ENCODE measurements around the gene RGS11. TPM values are rescaled to one million over a fixed set of nuclear protein-coding genes. Genes with fewer than 3 reads are reported as not detected.

RGS11 gene
- total RNA-seq, 2 experiments from 2014 or later, result 0.14 TPM; not detected in 1

DNA sequence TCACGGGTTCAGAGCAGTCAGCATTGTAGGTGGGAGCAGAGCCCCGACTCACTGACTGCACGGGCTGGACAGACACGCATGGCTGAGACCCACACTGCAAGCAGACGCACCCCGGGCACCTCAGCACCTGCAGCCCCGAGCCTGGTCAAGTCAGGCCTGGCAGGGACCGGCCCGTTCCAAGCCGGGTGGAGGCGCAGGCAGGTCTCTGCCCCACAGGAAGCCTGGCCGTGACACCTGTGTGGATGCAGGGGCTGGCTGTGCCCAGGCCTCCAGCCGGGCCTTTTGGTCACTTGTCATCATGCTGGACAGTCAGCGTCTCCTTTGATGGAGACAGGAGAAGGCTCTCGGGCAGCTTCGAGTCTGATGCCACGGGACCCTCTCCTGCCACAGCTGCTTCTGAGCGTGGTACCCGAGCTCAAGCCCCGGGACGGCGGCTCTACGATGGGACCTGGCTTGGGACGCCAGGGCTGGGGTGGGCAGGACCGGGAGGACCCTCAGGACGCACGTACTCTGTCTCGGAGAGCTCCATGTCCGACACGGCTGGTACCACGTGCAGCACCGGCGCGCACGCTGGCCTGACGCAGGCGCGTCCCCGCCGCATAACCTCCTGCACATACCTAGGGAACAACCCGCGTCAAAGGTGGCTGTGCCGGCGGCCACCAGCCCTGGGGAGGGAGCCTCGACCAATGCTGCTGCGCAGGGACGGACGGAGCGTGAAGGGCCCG, 15.1 kb upstream of the RGS11 start:
- intact Hi-C loops (cut with micrococcal nuclease), result no loop called here
- no peaks in the 10 kb centered on the region for H3K4me1 Mint-ChIP-seq (ENCODE audit: low read depth)
- no peak for DNase-seq
- H3K27me3 Mint-ChIP-seq, result no peaks in the 10 kb centered on the region
- H3K4me3 Mint-ChIP-seq, result no peak overlapping the region
- no peak overlapping the region for H3K27ac Mint-ChIP-seq
- ChIA-PET POLR2A (no interaction called here), CTCF (no interaction called here)
- peaks cover 18% of the 10 kb centered on the region for H3K36me3 Mint-ChIP-seq
- no peaks in the 10 kb centered on the region for H3K9me3 Mint-ChIP-seq

DNA sequence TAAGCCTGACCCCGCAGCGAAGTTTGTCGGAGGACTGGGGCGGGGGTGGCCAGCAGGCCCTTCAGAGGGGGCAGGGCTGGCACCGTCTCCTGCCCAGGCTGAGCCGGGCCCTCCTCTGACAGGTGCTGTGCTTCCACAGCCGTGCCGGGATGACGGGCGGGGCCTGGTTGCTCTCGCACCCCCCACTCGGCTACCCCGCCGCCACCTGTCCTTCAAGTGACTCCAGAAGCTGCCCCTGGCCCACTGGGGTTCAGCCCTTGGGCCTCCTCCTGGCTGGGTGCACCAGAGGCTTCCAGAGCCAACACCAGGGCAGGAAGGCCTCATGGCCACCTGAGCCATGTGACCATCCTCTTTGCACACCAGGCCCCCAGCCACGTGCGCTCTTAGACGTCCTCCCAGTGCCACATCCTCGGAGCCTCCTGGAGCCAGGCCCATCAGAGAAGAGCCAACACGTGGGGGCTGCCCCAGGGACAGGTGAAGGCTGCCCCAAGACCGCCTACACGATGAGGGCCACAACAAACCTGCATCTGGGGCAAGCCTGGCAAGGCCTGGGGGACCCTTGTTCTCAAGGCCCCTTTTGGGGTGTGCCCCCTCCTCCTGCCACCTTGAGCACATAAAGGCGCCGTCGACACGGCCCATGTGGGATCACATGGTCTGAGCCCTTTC, 14.4 kb upstream of the RGS11 start:
- Mint-ChIP-seq H3K4me1 (ENCODE audit: low read depth) (no peaks in the 10 kb centered on the region), H3K9me3 (no peaks in the 10 kb centered on the region), H3K27ac (no peak overlapping the region), H3K36me3 (peaks cover 18% of the 10 kb centered on the region), H3K4me3 (no peak overlapping the region), H3K27me3 (no peaks in the 10 kb centered on the region)
- ChIA-PET CTCF (no interaction called here), POLR2A (no interaction called here)
- DNase-seq, result no peak
- intact Hi-C loops (cut with micrococcal nuclease), result no loop called here

DNA sequence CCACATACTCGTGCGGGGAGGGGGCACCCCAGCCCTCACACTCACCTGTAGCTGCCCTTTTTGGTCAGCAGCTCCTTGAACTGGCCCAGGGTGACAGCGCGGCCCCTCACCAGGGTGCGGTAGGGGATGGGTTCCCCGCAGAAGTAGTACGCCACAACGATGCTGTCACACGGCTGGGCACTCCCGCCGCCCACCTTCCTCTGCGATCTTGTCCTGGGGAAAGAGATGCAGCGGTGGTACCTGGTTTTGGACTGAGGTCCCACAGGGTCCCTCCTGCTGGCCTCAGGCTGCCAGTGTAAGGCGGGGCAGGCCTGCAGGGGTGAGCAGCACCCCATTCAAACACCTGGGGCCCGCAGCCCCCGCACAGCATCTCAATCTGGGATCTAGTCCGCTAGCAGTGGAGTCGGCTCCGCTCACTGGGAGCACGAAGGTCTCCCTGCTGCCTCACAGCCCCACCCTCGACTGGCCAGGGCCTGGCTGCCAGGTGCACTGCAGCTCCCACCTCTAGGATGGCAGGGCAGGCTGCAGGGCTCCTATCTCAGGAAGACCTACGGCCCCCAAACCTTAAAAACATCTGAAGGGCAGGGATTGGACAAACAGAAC, 13.8 kb upstream of the RGS11 start:
- CTCF ChIA-PET, result no interaction called here
- POLR2A ChIA-PET, result no interaction called here
- H3K36me3 Mint-ChIP-seq, result peaks cover 18% of the 10 kb centered on the region

DNA sequence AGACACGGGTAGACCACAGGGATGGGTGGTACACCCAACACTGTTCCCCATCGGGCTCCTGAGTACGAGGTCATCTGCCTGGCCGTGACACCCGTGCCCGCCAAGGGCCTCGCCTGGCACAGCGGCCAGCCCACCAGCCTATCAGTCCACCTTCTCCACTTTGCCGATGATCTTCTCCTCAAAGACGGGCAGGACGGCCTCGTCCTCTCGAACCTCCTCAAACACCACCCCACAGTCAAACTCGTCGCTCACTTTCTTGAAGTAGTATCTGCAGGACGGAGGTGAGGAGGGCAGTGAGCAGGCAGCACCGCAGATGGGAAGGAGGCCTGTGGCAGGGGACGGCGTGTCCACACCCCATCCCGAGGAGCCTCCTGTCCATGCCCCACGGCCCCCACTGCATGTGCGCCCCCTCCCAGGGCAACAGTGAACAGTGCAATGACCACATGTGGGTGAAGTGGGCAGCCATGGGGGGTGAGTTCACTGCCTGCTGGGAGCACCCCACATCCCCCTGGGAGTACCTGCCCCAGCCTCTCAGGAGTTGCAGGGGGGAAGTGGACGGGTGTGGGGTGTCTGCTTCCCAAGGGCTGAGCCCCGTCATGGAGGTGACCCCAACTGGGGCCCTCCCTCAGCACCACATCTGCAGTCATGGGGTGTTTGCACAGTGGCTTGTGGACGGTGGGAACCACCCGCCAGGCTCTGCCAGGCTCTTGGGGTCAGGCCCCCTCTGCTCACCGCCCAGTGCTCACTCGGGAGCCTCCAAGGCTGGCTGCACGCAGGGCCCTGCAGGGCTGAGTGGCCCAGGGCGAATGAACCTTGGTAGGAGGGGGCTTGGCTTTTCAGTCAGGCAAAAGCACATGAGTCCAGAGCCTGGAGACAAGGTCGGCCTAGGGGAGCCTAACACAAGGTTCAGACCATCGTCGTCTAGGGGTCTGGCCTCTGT, 12.5 kb upstream of the RGS11 start:
- POLR2A ChIA-PET, result no interaction called here
- H3K9me3 Mint-ChIP-seq, result no peaks in the 10 kb centered on the region
- DNase-seq, result no peak
- no peaks in the 10 kb centered on the region for H3K4me1 Mint-ChIP-seq (ENCODE audit: low read depth)
- no peak overlapping the region for H3K27ac Mint-ChIP-seq
- H3K36me3 Mint-ChIP-seq, result peaks cover 17% of the 10 kb centered on the region
- H3K4me3 Mint-ChIP-seq, result no peak overlapping the region
- CTCF ChIA-PET, result no interaction called here
- no peaks in the 10 kb centered on the region for H3K27me3 Mint-ChIP-seq
- intact Hi-C loops (cut with micrococcal nuclease), result no loop called here

More for the DNA sequence above, 13.8 kb upstream of the RGS11 start:
- no peak overlapping the region for H3K4me3 Mint-ChIP-seq
- H3K4me1 Mint-ChIP-seq (ENCODE audit: low read depth), result no peaks in the 10 kb centered on the region
- H3K27ac Mint-ChIP-seq, result no peak overlapping the region
- no peaks in the 10 kb centered on the region for H3K9me3 Mint-ChIP-seq
- H3K27me3 Mint-ChIP-seq, result no peaks in the 10 kb centered on the region
- intact Hi-C loops (cut with micrococcal nuclease), result no loop called here
- DNase-seq, result no peak

DNA sequence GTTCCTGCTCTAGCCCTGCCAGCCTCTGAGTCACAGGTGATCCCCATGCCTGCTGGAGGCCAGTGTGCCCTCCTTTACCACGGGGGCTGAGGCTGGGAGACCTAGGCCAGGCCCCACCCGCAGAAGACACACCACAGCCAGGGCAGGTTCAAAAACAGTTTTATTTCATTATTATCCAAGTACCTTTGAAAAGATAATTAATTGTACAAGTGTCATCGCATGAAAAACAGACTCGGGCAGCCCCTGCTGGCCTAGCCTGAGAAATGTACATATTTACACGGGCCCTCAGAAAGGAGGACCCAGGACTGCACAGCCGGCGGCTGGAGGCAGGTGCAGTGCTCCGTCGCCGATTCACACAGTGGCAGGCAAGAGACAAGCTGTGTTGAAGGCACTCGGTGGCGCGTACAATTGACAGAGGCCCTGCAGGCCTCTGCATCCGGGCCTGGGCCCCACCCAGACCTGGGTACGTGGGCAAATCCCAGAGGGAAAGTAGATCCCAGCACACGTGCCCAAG, 11.6 kb upstream of the RGS11 start:
- no peaks in the 10 kb centered on the region for H3K9me3 Mint-ChIP-seq
- ChIA-PET CTCF (no interaction called here), POLR2A (no interaction called here)
- DNase-seq, result no peak
- no peaks in the 10 kb centered on the region for H3K4me1 Mint-ChIP-seq (ENCODE audit: low read depth)
- H3K27ac Mint-ChIP-seq, result no peak overlapping the region
- peaks cover 14% of the 10 kb centered on the region for H3K36me3 Mint-ChIP-seq
- intact Hi-C loops (cut with micrococcal nuclease), result no loop called here
- no peak overlapping the region for H3K4me3 Mint-ChIP-seq
- no peaks in the 10 kb centered on the region for H3K27me3 Mint-ChIP-seq

DNA sequence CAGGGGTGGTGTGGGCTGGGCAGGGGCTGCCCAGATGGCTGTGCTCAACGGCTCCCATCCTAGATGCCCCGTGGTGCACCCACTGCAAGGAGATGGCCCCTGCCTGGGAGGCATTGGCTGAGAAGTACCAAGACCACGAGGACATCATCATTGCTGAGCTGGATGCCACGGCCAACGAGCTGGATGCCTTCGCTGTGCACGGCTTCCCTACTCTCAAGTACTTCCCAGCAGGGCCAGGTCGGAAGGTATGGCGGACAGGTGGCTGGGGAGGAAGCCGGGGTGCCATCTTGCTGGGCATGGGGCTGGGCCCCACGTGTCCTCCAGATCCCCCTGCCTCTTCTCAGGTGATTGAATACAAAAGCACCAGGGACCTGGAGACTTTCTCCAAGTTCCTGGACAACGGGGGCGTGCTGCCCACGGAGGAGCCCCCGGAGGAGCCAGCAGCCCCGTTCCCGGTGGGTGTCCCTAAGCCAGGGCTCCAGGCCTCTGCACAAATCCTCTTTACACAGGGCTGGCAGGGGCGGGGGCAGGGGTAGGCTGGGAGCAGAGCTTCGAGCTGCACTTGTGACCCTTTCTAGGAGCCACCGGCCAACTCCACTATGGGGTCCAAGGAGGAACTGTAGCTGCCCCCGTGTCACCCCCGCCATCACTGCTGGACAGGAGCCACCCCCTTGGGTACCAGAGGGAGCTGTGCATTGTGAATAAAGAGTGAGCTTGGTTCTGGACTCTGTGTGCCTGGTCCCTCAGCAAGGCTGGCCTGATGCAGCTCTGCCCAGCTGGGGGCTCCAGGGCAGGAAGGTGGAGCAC, 10.9 kb upstream of the RGS11 start:
- ChIA-PET CTCF (no interaction called here), POLR2A (no interaction called here)
- DNase-seq, result no peak
- intact Hi-C loops (cut with micrococcal nuclease), result no loop called here
- Mint-ChIP-seq H3K9me3 (no peaks in the 10 kb centered on the region), H3K4me3 (no peak overlapping the region), H3K36me3 (peaks cover 13% of the 10 kb centered on the region), H3K4me1 (ENCODE audit: low read depth) (no peaks in the 10 kb centered on the region), H3K27ac (no peak overlapping the region), H3K27me3 (peaks cover 2% of the 10 kb centered on the region)

DNA sequence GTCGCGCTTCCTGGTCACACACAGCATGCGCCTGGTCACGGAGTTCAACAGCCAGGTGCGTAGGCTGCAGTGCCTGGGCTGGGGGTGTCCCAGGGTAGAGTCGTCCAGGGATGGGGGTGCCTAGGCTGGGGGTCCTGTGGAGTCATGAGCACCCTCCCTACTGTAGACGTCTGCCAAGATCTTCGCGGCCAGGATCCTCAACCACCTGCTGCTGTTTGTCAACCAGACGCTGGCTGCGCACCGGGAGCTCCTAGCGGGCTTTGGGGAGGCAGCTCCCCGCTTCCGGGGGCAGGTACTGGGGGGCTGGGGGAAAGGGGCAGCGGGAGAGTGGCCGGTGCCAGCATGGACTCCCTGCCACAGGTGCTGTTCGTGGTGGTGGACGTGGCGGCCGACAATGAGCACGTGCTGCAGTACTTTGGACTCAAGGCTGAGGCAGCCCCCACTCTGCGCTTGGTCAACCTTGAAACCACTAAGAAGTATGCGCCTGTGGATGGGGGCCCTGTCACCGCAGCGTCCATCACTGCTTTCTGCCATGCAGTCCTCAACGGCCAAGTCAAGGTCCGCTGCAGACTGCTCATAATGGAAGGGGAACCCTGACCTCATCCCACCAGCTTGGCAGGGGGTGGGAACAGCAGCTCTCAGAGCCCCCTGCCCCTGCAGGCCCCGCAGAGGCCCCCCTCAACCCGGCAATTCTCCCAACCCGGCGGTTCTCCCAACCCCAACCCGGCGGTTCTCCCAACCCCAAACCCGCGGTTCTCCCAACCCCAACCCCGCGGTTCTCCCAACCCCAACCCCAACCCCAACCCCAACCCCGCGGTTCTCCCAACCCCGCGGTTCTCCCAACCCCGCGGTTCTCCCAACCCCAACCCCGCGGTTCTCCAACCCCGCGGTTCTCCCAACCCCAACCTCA, 9.7 kb upstream of the RGS11 start:
- CTCF ChIA-PET, result no interaction called here
- H3K9me3 Mint-ChIP-seq, result no peaks in the 10 kb centered on the region
- no peak for DNase-seq
- POLR2A ChIA-PET, result no interaction called here
- H3K36me3 Mint-ChIP-seq, result peaks cover 11% of the 10 kb centered on the region
- no peaks in the 10 kb centered on the region for H3K4me1 Mint-ChIP-seq (ENCODE audit: low read depth)
- H3K27ac Mint-ChIP-seq, result no peak overlapping the region
- no peak overlapping the region for H3K4me3 Mint-ChIP-seq
- peaks cover 5% of the 10 kb centered on the region for H3K27me3 Mint-ChIP-seq
- intact Hi-C loops (cut with micrococcal nuclease), result no loop called here

DNA sequence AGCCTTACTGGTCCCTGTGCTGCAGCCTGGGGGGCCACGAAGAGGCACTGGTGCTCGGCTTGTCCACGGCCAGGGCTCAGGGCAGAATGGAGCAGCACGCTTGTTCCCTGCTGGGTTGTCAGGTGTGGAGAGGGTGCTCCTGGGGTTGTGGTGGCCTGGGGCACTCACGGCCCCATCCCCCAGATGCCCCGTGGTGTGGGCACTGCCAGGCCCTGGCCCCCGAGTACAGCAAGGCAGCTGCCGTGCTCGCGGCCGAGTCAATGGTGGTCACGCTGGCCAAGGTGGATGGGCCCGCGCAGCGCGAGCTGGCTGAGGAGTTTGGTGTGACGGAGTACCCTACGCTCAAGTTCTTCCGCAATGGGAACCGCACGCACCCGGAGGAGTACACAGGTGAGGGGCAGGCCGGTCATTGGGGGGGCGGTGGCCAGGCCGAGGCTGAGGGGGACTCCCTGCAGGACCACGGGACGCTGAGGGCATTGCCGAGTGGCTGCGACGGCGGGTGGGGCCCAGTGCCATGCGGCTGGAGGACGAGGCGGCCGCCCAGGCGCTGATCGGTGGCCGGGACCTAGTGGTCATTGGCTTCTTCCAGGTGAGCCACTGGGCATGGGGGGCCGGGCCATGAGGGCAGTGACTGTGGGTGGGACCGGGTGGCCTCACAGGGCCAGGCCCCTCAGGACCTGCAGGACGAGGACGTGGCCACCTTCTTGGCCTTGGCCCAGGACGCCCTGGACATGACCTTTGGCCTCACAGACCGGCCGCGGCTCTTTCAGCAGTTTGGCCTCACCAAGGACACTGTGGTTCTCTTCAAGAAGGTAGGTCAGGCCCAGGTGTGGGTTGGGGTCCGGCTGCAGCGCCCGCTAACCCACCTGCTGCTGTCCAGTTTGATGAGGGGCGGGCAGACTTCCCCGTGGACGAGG, 8.7 kb upstream of the RGS11 start:
- Mint-ChIP-seq H3K36me3 (peaks cover 11% of the 10 kb centered on the region), H3K27ac (no peak overlapping the region), H3K4me3 (no peak overlapping the region), H3K27me3 (peaks cover 5% of the 10 kb centered on the region), H3K4me1 (ENCODE audit: low read depth) (no peaks in the 10 kb centered on the region), H3K9me3 (no peaks in the 10 kb centered on the region)
- intact Hi-C loops (cut with micrococcal nuclease), result no loop called here
- POLR2A ChIA-PET, result no interaction called here
- DNase-seq, result no peak
- CTCF ChIA-PET, result no interaction called here

DNA sequence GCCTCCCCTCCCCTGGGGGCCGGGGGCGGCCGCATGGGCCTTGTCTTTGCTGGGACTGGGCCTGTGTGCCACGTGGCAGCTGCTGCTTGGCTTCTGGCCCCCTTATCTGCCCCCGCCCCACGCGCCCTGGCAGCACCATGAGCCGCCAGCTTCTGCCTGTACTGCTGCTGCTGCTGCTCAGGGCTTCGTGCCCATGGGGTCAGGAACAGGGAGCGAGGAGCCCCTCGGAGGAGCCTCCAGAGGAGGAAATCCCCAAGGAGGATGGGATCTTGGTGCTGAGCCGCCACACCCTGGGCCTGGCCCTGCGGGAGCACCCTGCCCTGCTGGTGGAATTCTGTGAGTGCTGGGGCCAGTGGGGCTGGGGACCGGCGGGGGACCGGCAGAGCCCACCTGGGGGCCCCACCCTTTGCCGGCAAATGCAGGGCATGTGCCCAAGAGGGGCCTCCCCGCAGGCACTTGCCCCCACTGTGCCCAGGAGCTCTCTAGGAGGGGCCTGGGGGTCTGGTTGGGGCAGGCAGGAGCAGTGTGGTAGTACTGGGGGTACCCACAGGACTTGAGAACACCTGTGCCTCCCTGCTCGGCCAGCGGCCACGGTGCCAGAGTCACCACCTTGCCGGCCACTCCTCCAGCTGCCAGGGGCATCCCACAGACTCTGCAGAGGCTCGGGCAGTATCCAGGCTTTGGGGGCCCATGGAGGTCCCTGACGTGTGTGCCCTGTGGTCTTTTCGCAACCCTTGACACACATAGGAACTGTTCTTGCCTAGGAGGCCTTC, 7.5 kb upstream of the RGS11 start, which contains the start of gene PDIA2:
Gene PDIA2 (plus strand): TSS at position 132 of the 773 bp plus-strand sequence. CDS start 6 bp downstream, at position 138.
- intact Hi-C loops (cut with micrococcal nuclease), result no loop called here
- H3K4me1 Mint-ChIP-seq (ENCODE audit: low read depth), result peaks cover 2% of the 10 kb centered on the region
- no peak within 1 kb of the TSS for H3K27ac Mint-ChIP-seq
- CTCF ChIA-PET, result no interaction called here
- H3K4me3 Mint-ChIP-seq, result no peak within 1 kb of the TSS
- DNase-seq, result no peak
- H3K9me3 Mint-ChIP-seq, result no peaks in the 10 kb centered on the region
- H3K36me3 Mint-ChIP-seq, result peaks cover 10% of the 10 kb centered on the region
- POLR2A ChIA-PET, result no interaction called here
- H3K27me3 Mint-ChIP-seq, result peaks cover 9% of the 10 kb centered on the region

DNA sequence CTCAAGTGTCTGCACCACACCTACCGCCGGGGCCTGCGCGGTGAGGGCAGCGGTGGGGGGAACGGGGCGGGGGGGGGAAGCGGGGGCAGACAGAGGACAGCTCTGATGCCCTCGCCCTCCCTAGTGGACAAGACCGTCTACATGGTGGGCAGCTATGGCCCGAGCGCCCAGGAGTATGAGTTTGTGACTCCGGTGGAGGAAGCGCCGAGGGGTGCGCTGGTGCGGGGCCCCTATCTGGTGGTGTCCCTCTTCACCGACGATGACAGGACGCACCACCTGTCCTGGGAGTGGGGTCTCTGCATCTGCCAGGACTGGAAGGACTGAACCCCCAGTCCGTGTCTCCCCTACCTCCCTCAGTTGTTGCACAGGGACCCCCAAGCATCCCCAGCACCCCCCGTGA, 6.7 kb upstream of the RGS11 start:
- intact Hi-C loops (cut with micrococcal nuclease), result no loop called here
- ChIA-PET POLR2A (no interaction called here), CTCF (no interaction called here)
- Mint-ChIP-seq H3K36me3 (peaks cover 5% of the 10 kb centered on the region), H3K4me3 (no peak overlapping the region), H3K4me1 (ENCODE audit: low read depth) (peaks cover 2% of the 10 kb centered on the region), H3K9me3 (no peaks in the 10 kb centered on the region), H3K27ac (no peak overlapping the region), H3K27me3 (peaks cover 9% of the 10 kb centered on the region)
- DNase-seq, result no peak
